Right cardiac atrium (tissue), 5 donors: Measurements from ENCODE around the gene WBP2. TPM values are rescaled to one million over a fixed set of nuclear protein-coding genes. Genes with fewer than 3 reads are reported as not detected.

ENCODE experiments used
- ATAC-seq, 2 donors: fragments of 200-7000 bp; cut with Tn5 transposase; one replicate each; pipeline versions ENCODE4 v1.8.0 to v1.9.1; 2020; ENCODE audit warnings: moderate library complexity in 2 of 2, mild to moderate bottlenecking in 1 of 2
- DNase-seq, 3 donors: peaks; one replicate each; pipeline ENCODE4 v3.0.0-alpha.2; 2020
- H3K27ac ChIP-seq: one replicate; pipeline ENCODE4 v1.5.1; 2013; ENCODE audit warnings: mild to moderate bottlenecking, low read length, control low read depth, moderate library complexity
- H3K27me3 ChIP-seq: one replicate; pipeline ENCODE4 v1.6.1; 2013; ENCODE audit not compliant: control insufficient read depth, insufficient read depth
- H3K4me1 ChIP-seq: one replicate; pipeline ENCODE4 v1.6.1; 2013; ENCODE audit warnings: low read length; ENCODE audit not compliant: control insufficient read depth, insufficient read depth
- H3K4me3 ChIP-seq: one replicate; pipeline ENCODE4 v1.5.1; 2013; ENCODE audit warnings: low read length, control low read depth
- H3K9me3 ChIP-seq: one replicate; pipeline ENCODE4 v1.6.1; 2013; ENCODE audit warnings: low read length; ENCODE audit not compliant: control insufficient read depth
- WGBS: extraction: QIAGEN DNeasy Blood & Tissue Kit; methylation state at CpG from one replicate; pipeline ENCODE4 v1.1.7; 2013; 5-methylcytosine and 5-hydroxymethylcytosine counted together
- intact Hi-C, 4 donors: fragments of 100-400 bp; cut with DNase I; formaldehyde crosslinking; loops; one replicate each; pipeline versions ENCODE4 v1.11.0 to v1.14.0; 2022 to 2023
- polyA plus RNA-seq: library from polyadenylated mRNA; stranded (reverse); fragments of 200-250 nt; gene quantifications from one replicate; pipeline ENCODE4 v1.2.3, GENCODE V29; 2013
- total RNA-seq, 4 donors: library from RNA; stranded (reverse); fragmentation: NEBNext Ultra II Directional; extraction: Animal tissue kit (Norgen Biotek cat#: 25700); gene quantifications; one replicate each; pipeline ENCODE4 v1.2.1, GENCODE V29; 2021
- donor health status: healthy with polysubstance abuse.
- donor health status: DM: no; HTN: yes; CAD: no.
- donor health status: DM: no; HTN: no; CAD: no.
- donor health status: DM: no; HTN: yes; CAD: no; lungs with severe emphysema.
- donor health status: DM: yes; HTN: yes; CAD: no.

WBP2 gene
- total and polyA plus RNA-seq, 5 donors = 109 to 128 (median 117) TPM

- intact Hi-C loops = loop anchor here in 2 of 4 donors (10.0 kb wide), 2 partner anchors 112 to 132 kb away; partner anchors contain the start of genes GALK1 (in 1 of the 2) and UNK (in 1 of the 2)
- Histone ChIP-seq H3K27me3 (no peaks in the 10 kb centered on the region), H3K27ac (peak within 1 kb of the TSS; percentile 90), H3K4me3 (peak within 1 kb of the TSS; percentile 60), H3K4me1 (no peaks in the 10 kb centered on the region), H3K9me3 (no peaks in the 10 kb centered on the region)
- WGBS = under 1% methylated on average over 102 of the region's 102 CpGs
- DNase-seq = peak; percentile 91 to 96 (median 95)
- peak; percentile 80 to 87 for ATAC-seq
Observed at GRCh38 chr17:75896415-75897159, 41.5 kb upstream of the WBP2 start, which contains the start of gene TRIM65. Gene TRIM65 (minus strand): TSS chr17:75896951. CDS start chr17:75896937, 14 bp downstream.

GRCh38 chr17:75895370-75896155, 40.4 kb upstream of the WBP2 start:
- 33% methylated on average over 28 of the region's 28 CpGs for WGBS
- intact Hi-C loops = loop anchor here in 2 of 4 donors (10.0 kb wide), 2 partner anchors 111 to 131 kb away; partner anchors contain the start of genes GALK1 (in 1 of the 2) and UNK (in 1 of the 2)
- peak in 1 of 2 donors; percentile 1 for ATAC-seq
- Histone ChIP-seq H3K27ac (no peak overlapping the region), H3K9me3 (no peaks in the 10 kb centered on the region), H3K4me3 (peak overlapping the region; percentile 60), H3K4me1 (no peaks in the 10 kb centered on the region), H3K27me3 (no peaks in the 10 kb centered on the region)
- peak in 2 of 3 donors; percentile 55 to 60 for DNase-seq

- no peaks in the 10 kb centered on the region for H3K27me3 ChIP-seq
- DNase-seq (peak in 2 of 3 donors; percentile 66), ATAC-seq (no peak)
- 77% methylated on average over 22 of the region's 22 CpGs for WGBS
- no peak overlapping the region for H3K4me3 ChIP-seq
- no peaks in the 10 kb centered on the region for H3K9me3 ChIP-seq
- no peaks in the 10 kb centered on the region for H3K4me1 ChIP-seq
- H3K27ac ChIP-seq = no peak overlapping the region
- intact Hi-C loops = loop anchor here in 2 of 4 donors (10.0 kb wide), 2 partner anchors 109 to 129 kb away; partner anchors contain the start of genes GALK1 (in 1 of the 2) and UNK (in 1 of the 2)
Observed at GRCh38 chr17:75894049-75894733, 39.1 kb upstream of the WBP2 start.

- Histone ChIP-seq H3K27ac (no peak overlapping the region), H3K27me3 (no peaks in the 10 kb centered on the region), H3K4me1 (no peaks in the 10 kb centered on the region), H3K4me3 (no peak overlapping the region), H3K9me3 (no peaks in the 10 kb centered on the region)
- 89% methylated on average over 18 of the region's 18 CpGs for WGBS
- DNase-seq (no peak), ATAC-seq (no peak)
- intact Hi-C loops = loop anchor here in 2 of 4 donors (10.0 kb wide), 2 partner anchors 109 to 129 kb away; partner anchors contain the start of genes GALK1 (in 1 of the 2) and UNK (in 1 of the 2)
Observed at GRCh38 chr17:75893305-75894048, 38.3 kb upstream of the WBP2 start.

- H3K27me3 ChIP-seq = no peaks in the 10 kb centered on the region
- 89% methylated on average over 16 of the region's 16 CpGs for WGBS
- H3K9me3 ChIP-seq = no peaks in the 10 kb centered on the region
- intact Hi-C loops = loop anchor here in 2 of 4 donors (10.0 kb wide), 2 partner anchors 108 to 128 kb away; partner anchors contain the start of genes GALK1 (in 1 of the 2) and UNK (in 1 of the 2)
- no peak overlapping the region for H3K4me3 ChIP-seq
- ATAC-seq = no peak
- no peaks in the 10 kb centered on the region for H3K4me1 ChIP-seq
- H3K27ac ChIP-seq = no peak overlapping the region
- peak in 1 of 3 donors; percentile 62 for DNase-seq
Observed at GRCh38 chr17:75892556-75893224, 37.6 kb upstream of the WBP2 start.

GRCh38 chr17:75891605-75892555, 36.7 kb upstream of the WBP2 start:
- 79% methylated on average over 32 of the region's 32 CpGs for WGBS
- intact Hi-C loops = loop anchor here in 2 of 4 donors (10.0 kb wide), 2 partner anchors 107 to 127 kb away; partner anchors contain the start of genes GALK1 (in 1 of the 2) and UNK (in 1 of the 2)
- H3K27ac ChIP-seq = no peak overlapping the region
- no peaks in the 10 kb centered on the region for H3K27me3 ChIP-seq
- ATAC-seq (no peak), DNase-seq (no peak)
- H3K4me3 ChIP-seq = no peak overlapping the region
- no peaks in the 10 kb centered on the region for H3K9me3 ChIP-seq
- no peaks in the 10 kb centered on the region for H3K4me1 ChIP-seq

GRCh38 chr17:75891022-75891604, 36.0 kb upstream of the WBP2 start:
- no peaks in the 10 kb centered on the region for H3K27me3 ChIP-seq
- DNase-seq (no peak), ATAC-seq (no peak)
- intact Hi-C loops = loop anchor here in 2 of 4 donors (10.0 kb wide), 2 partner anchors 106 to 126 kb away; partner anchors contain the start of genes GALK1 (in 1 of the 2) and UNK (in 1 of the 2)
- no peak overlapping the region for H3K27ac ChIP-seq
- H3K4me3 ChIP-seq = no peak overlapping the region
- 92% methylated on average over 31 of the region's 31 CpGs for WGBS
- H3K9me3 ChIP-seq = no peaks in the 10 kb centered on the region
- no peaks in the 10 kb centered on the region for H3K4me1 ChIP-seq

- ATAC-seq = no peak
- 75% methylated on average over 6 of the region's 6 CpGs for WGBS
- intact Hi-C loops = no loop called here
Observed at GRCh38 chr17:75889454-75889853, 34.3 kb upstream of the WBP2 start.

More at GRCh38 chr17:75889454-75889853, 34.3 kb upstream of the WBP2 start:
- Histone ChIP-seq H3K27ac (no peak overlapping the region), H3K27me3 (no peaks in the 10 kb centered on the region), H3K4me3 (no peak overlapping the region), H3K9me3 (no peaks in the 10 kb centered on the region), H3K4me1 (peaks cover 3% of the 10 kb centered on the region)
- no peak for DNase-seq
